ENCODE measurements around the gene OGFRL1. TPM values are rescaled to one million over a fixed set of nuclear protein-coding genes. Genes with fewer than 3 reads are reported as not detected.

The OGFRL1 gene
- polyA plus RNA-seq, 2 donors: 12.1 to 15.5 TPM

- Histone ChIP-seq H3K36me3 (ENCODE audit: control insufficient read depth in 2 of 2, insufficient read depth in 2 of 2, low read length in 1 of 2) (no peaks in the 10 kb centered on the region), H3K27me3 (ENCODE audit: control insufficient read depth in 1 of 2, insufficient read depth in 2 of 2, low read length in 2 of 2) (no peaks in the 10 kb centered on the region), H3K4me1 (ENCODE audit: control insufficient read depth in 2 of 2, insufficient read depth in 2 of 2, low read length in 1 of 2) (no peaks in the 10 kb centered on the region), H3K27ac (ENCODE audit: low read depth in 2 of 2, low read length in 1 of 2) (no peak overlapping the region), H3K4me3 (ENCODE audit: low read depth in 1 of 2, low read length in 2 of 2) (no peak overlapping the region), H3K9me3 (ENCODE audit: control insufficient read depth in 2 of 2, insufficient read depth in 1 of 2, low read depth in 1 of 2, low read length in 1 of 2) (no peaks in the 10 kb centered on the region)
- 69 to 70% methylated on average over 2 of the region's 2 CpGs for WGBS, 2 donors
Measured at GRCh38 chr6:71342772-71343171, 54.2 kb downstream of the OGFRL1 start.

DNA sequence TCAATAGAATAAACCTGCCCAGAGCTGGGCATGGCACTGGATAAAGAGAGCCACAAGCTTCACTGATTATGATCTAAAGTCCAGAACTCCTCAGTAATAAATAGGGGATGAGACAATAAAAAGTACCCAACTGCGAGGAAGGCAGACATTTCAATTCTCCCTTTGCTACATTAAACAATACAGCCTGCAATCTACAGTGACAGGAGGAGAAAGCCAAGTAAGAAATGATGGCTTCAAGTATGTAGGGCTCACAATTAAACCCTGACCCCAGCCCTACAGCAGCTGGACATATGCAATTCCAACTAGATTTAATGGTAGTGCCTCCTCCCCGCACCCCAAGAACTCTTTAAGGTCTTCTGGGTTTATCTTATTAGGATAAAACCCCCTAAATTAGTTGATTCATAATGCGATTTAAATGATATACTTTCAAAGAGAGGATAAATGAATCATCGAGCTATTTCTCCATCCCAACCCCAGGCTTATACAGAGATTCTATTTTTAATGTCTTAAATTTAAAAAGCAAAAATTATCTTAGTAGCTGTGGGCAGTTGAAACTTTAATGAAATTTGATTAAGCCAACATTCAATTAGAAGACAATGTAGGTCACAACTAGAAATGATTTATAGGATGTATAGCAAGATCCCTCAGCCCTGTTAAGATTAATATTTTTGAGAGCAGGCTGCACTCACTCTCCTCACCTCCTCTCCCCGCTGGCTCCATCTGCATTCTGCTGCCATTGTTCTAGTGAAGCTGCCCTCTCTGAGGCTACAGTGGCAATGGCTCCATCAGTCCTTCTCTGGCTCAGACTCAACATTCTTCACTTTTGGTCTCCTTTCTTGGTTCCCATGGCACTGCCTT lies 57.1 kb downstream of the OGFRL1 start:
- Histone ChIP-seq H3K27me3 (ENCODE audit: control insufficient read depth in 1 of 2, insufficient read depth in 2 of 2, low read length in 2 of 2) (no peaks in the 10 kb centered on the region), H3K4me1 (ENCODE audit: control insufficient read depth in 2 of 2, insufficient read depth in 2 of 2, low read length in 1 of 2) (no peaks in the 10 kb centered on the region), H3K9me3 (ENCODE audit: control insufficient read depth in 2 of 2, insufficient read depth in 1 of 2, low read depth in 1 of 2, low read length in 1 of 2) (no peaks in the 10 kb centered on the region), H3K4me3 (ENCODE audit: low read depth in 1 of 2, low read length in 2 of 2) (no peak overlapping the region), H3K36me3 (ENCODE audit: control insufficient read depth in 2 of 2, insufficient read depth in 2 of 2, low read length in 1 of 2) (no peaks in the 10 kb centered on the region), H3K27ac (ENCODE audit: low read depth in 2 of 2, low read length in 1 of 2) (no peak overlapping the region)
- WGBS, 2 donors: 81 to 85% methylated on average over 5 of the region's 5 CpGs

DNA sequence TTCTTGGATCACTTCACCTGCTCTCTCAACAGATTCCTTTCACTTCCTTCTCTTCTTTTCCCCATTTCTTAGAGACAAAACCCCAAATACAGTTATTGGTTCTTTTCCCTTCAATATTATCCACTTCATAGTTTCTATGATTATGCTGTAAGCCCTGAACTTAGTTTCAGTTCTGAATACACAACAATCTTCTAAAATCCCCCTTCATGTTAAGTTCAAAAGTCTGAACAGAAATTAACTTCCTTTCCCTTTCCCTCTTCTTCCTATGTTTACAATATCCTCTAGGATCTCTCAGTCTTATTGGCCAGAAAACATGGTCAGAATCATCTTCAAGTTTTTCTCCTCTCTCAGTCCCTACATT lies 57.7 kb downstream of the OGFRL1 start:
- no peaks in the 10 kb centered on the region for H3K36me3 ChIP-seq (ENCODE audit: control insufficient read depth in 2 of 2, insufficient read depth in 2 of 2, low read length in 1 of 2)
- H3K9me3 ChIP-seq (ENCODE audit: control insufficient read depth in 2 of 2, insufficient read depth in 1 of 2, low read depth in 1 of 2, low read length in 1 of 2): no peaks in the 10 kb centered on the region
- H3K4me1 ChIP-seq (ENCODE audit: control insufficient read depth in 2 of 2, insufficient read depth in 2 of 2, low read length in 1 of 2): peaks cover 0 to 2% of the 10 kb centered on the region in 2 donors
- no peak overlapping the region for H3K4me3 ChIP-seq (ENCODE audit: low read depth in 1 of 2, low read length in 2 of 2)
- no peaks in the 10 kb centered on the region for H3K27me3 ChIP-seq (ENCODE audit: control insufficient read depth in 1 of 2, insufficient read depth in 2 of 2, low read length in 2 of 2)
- no peak overlapping the region for H3K27ac ChIP-seq (ENCODE audit: low read depth in 2 of 2, low read length in 1 of 2)

- H3K27me3 ChIP-seq (ENCODE audit: control insufficient read depth in 1 of 2, insufficient read depth in 2 of 2, low read length in 2 of 2): no peaks in the 10 kb centered on the region
- no peak overlapping the region for H3K4me3 ChIP-seq (ENCODE audit: low read depth in 1 of 2, low read length in 2 of 2)
- 85 to 87% methylated on average over 5 of the region's 5 CpGs for WGBS, 2 donors
- no peak overlapping the region for H3K27ac ChIP-seq (ENCODE audit: low read depth in 2 of 2, low read length in 1 of 2)
- no peaks in the 10 kb centered on the region for H3K9me3 ChIP-seq (ENCODE audit: control insufficient read depth in 2 of 2, insufficient read depth in 1 of 2, low read depth in 1 of 2, low read length in 1 of 2)
- peaks cover 0 to 2% of the 10 kb centered on the region in 2 donors for H3K4me1 ChIP-seq (ENCODE audit: control insufficient read depth in 2 of 2, insufficient read depth in 2 of 2, low read length in 1 of 2)
- H3K36me3 ChIP-seq (ENCODE audit: control insufficient read depth in 2 of 2, insufficient read depth in 2 of 2, low read length in 1 of 2): no peaks in the 10 kb centered on the region
Measured at GRCh38 chr6:71347119-71347518, 58.5 kb downstream of the OGFRL1 start.

GRCh38 chr6:71349395-71349794 lies 60.8 kb downstream of the OGFRL1 start:
- Histone ChIP-seq H3K4me1 (ENCODE audit: control insufficient read depth in 2 of 2, insufficient read depth in 2 of 2, low read length in 1 of 2) (peaks cover 0 to 2% of the 10 kb centered on the region in 2 donors), H3K36me3 (ENCODE audit: control insufficient read depth in 2 of 2, insufficient read depth in 2 of 2, low read length in 1 of 2) (no peaks in the 10 kb centered on the region), H3K27ac (ENCODE audit: low read depth in 2 of 2, low read length in 1 of 2) (no peak overlapping the region), H3K9me3 (ENCODE audit: control insufficient read depth in 2 of 2, insufficient read depth in 1 of 2, low read depth in 1 of 2, low read length in 1 of 2) (no peaks in the 10 kb centered on the region), H3K4me3 (ENCODE audit: low read depth in 1 of 2, low read length in 2 of 2) (no peak overlapping the region), H3K27me3 (ENCODE audit: control insufficient read depth in 1 of 2, insufficient read depth in 2 of 2, low read length in 2 of 2) (no peaks in the 10 kb centered on the region)
- 10 to 17% methylated on average over 3 of the region's 3 CpGs for WGBS, 2 donors

- H3K4me1 ChIP-seq (ENCODE audit: control insufficient read depth in 2 of 2, insufficient read depth in 2 of 2, low read length in 1 of 2): peaks cover 0 to 2% of the 10 kb centered on the region in 2 donors
- no peak overlapping the region for H3K27ac ChIP-seq (ENCODE audit: low read depth in 2 of 2, low read length in 1 of 2)
- WGBS, 2 donors: 22 to 47% methylated on average over 5 of the region's 5 CpGs
- no peaks in the 10 kb centered on the region for H3K9me3 ChIP-seq (ENCODE audit: control insufficient read depth in 2 of 2, insufficient read depth in 1 of 2, low read depth in 1 of 2, low read length in 1 of 2)
- H3K36me3 ChIP-seq (ENCODE audit: control insufficient read depth in 2 of 2, insufficient read depth in 2 of 2, low read length in 1 of 2): no peaks in the 10 kb centered on the region
- no peak overlapping the region for H3K4me3 ChIP-seq (ENCODE audit: low read depth in 1 of 2, low read length in 2 of 2)
- no peaks in the 10 kb centered on the region for H3K27me3 ChIP-seq (ENCODE audit: control insufficient read depth in 1 of 2, insufficient read depth in 2 of 2, low read length in 2 of 2)
Measured at GRCh38 chr6:71349976-71350615, 61.5 kb downstream of the OGFRL1 start.

- no peaks in the 10 kb centered on the region for H3K27me3 ChIP-seq (ENCODE audit: control insufficient read depth in 1 of 2, insufficient read depth in 2 of 2, low read length in 2 of 2)
- H3K4me3 ChIP-seq (ENCODE audit: low read depth in 1 of 2, low read length in 2 of 2): no peak overlapping the region
- H3K36me3 ChIP-seq (ENCODE audit: control insufficient read depth in 2 of 2, insufficient read depth in 2 of 2, low read length in 1 of 2): no peaks in the 10 kb centered on the region
- peaks cover 0 to 2% of the 10 kb centered on the region in 2 donors for H3K4me1 ChIP-seq (ENCODE audit: control insufficient read depth in 2 of 2, insufficient read depth in 2 of 2, low read length in 1 of 2)
- no peaks in the 10 kb centered on the region for H3K9me3 ChIP-seq (ENCODE audit: control insufficient read depth in 2 of 2, insufficient read depth in 1 of 2, low read depth in 1 of 2, low read length in 1 of 2)
- H3K27ac ChIP-seq (ENCODE audit: low read depth in 2 of 2, low read length in 1 of 2): peak overlapping the region; percentile 23 to 41
Measured at GRCh38 chr6:71351190-71351589, 62.6 kb downstream of the OGFRL1 start.

Measured in esophagus (tissue), 2 donors.